ENCODE results near the gene CARTPT. TPM values are rescaled to one million over a fixed set of nuclear protein-coding genes. Genes with fewer than 3 reads are reported as not detected.

The CARTPT gene
- total RNA-seq, 1 experiment from 2014 or later, result not detected

GRCh38 chr5:71731015-71731414 is 11.9 kb downstream of the CARTPT start:
- H3K27me3 ChIP-seq (ENCODE audit: insufficient read depth, low read length), result peaks cover 29% of the 10 kb centered on the region

More at GRCh38 chr5:71731015-71731414, 11.9 kb downstream of the CARTPT start:
- no peaks in the 10 kb centered on the region for H3K9me3 ChIP-seq (ENCODE audit: control insufficient read depth in 1 of 2, insufficient read depth in 1 of 2, low read depth in 1 of 2, low read length in 2 of 2)
- no TSS peak for BruUV-seq (replicated peaks)
- H3K36me3 ChIP-seq (ENCODE audit: control insufficient read depth in 1 of 2, insufficient read depth in 2 of 2, low read length in 2 of 2), result no peaks in the 10 kb centered on the region
- ChIA-PET RAD21 (ENCODE audit: low non-redundant PET in 1 of 2, low total read pairs in 2 of 2, uncharacterized antibody in 2 of 2, unreplicated experiment in 2 of 2) (no interaction called here), POLR2A (no interaction called here), CTCF (no interaction called here)
- H3K9ac ChIP-seq (ENCODE audit: low read length), result no peak overlapping the region
- H3K4me2 ChIP-seq (ENCODE audit: low read length), result no peak overlapping the region
- H3K4me1 ChIP-seq (ENCODE audit: control insufficient read depth in 1 of 2, insufficient read depth in 2 of 2, low read length in 2 of 2), result no peaks in the 10 kb centered on the region
- ATAC-seq (no peak), DNase-seq (ENCODE audit: low read depth, low spot score) (no peak)
- no peak for TF ChIP-seq TCF7L2 (IDR thresholded peaks at IDR 0.05; ENCODE audit: borderline replicate concordance, extremely low read depth, insufficient read depth, insufficient read length)
- TF ChIP-seq MAX (IDR thresholded peaks at IDR 0.05), result no peak
- no peak for TF ChIP-seq POLR2A (IDR thresholded peaks at IDR 0.05; ENCODE audit: borderline replicate concordance, extremely low read depth, insufficient read depth, insufficient read length)
- no peak for TF ChIP-seq ELF1 (IDR thresholded peaks at IDR 0.05; ENCODE audit: borderline replicate concordance, low read depth)
- no peak for TF ChIP-seq CTCF (IDR thresholded peaks at IDR 0.05 in 2 of 3, conservative IDR thresholded peaks at IDR 0.05 in 1 of 3; ENCODE audit: borderline replicate concordance in 1 of 3, insufficient read depth in 1 of 3, low read depth in 2 of 3, low read length in 2 of 3)
- TF ChIP-seq EZH2 (IDR thresholded peaks at IDR 0.05), result no peak
- TF ChIP-seq, protein P1, sequence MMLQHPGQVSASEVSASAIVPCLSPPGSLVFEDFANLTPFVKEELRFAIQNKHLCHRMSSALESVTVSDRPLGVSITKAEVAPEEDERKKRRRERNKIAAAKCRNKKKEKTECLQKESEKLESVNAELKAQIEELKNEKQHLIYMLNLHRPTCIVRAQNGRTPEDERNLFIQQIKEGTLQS (IDR thresholded peaks at IDR 0.05), result no peak
- TF ChIP-seq, protein P2, sequence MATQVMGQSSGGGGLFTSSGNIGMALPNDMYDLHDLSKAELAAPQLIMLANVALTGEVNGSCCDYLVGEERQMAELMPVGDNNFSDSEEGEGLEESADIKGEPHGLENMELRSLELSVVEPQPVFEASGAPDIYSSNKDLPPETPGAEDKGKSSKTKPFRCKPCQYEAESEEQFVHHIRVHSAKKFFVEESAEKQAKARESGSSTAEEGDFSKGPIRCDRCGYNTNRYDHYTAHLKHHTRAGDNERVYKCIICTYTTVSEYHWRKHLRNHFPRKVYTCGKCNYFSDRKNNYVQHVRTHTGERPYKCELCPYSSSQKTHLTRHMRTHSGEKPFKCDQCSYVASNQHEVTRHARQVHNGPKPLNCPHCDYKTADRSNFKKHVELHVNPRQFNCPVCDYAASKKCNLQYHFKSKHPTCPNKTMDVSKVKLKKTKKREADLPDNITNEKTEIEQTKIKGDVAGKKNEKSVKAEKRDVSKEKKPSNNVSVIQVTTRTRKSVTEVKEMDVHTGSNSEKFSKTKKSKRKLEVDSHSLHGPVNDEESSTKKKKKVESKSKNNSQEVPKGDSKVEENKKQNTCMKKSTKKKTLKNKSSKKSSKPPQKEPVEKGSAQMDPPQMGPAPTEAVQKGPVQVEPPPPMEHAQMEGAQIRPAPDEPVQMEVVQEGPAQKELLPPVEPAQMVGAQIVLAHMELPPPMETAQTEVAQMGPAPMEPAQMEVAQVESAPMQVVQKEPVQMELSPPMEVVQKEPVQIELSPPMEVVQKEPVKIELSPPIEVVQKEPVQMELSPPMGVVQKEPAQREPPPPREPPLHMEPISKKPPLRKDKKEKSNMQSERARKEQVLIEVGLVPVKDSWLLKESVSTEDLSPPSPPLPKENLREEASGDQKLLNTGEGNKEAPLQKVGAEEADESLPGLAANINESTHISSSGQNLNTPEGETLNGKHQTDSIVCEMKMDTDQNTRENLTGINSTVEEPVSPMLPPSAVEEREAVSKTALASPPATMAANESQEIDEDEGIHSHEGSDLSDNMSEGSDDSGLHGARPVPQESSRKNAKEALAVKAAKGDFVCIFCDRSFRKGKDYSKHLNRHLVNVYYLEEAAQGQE (IDR thresholded peaks at IDR 0.05; ENCODE audit: low read depth), result no peak
- no peak for TF ChIP-seq YY1 (IDR thresholded peaks at IDR 0.05; ENCODE audit: extremely low read depth, insufficient replicate concordance, low read depth, low read length)
- no peak for TF ChIP-seq FOSL1 (IDR thresholded peaks at IDR 0.05; ENCODE audit: low read depth)
- intact Hi-C loops (cut with micrococcal nuclease), result no loop called here
- no peaks in the 10 kb centered on the region for H3K79me2 ChIP-seq (ENCODE audit: insufficient read depth, low read length)
- no peaks in the 10 kb centered on the region for H3K9me2 ChIP-seq (ENCODE audit: insufficient read depth)
- no peak overlapping the region for H2AFZ ChIP-seq (ENCODE audit: low read depth, low read length, poor library complexity, severe bottlenecking)
- no peak overlapping the region for H3K27ac ChIP-seq (ENCODE audit: low read depth, low read length)
- no peak overlapping the region for H3K4me3 ChIP-seq (replicated peaks in 1 of 2; ENCODE audit: low read depth in 1 of 2, low read length in 2 of 2)
- H4K20me1 ChIP-seq (ENCODE audit: insufficient read depth), result no peaks in the 10 kb centered on the region

Measured in HCT116 (cell line).